Vagina (tissue), 2 donors: Measurements from ENCODE around the gene CTNNA3.

Experiments
- CTCF ChIP-seq, 3 experiments: fragments of 450-650 bp in 2 of 3; fragments of 200-600 bp in 1 of 3; sonication (generic) in 1 of 3; IDR thresholded peaks; one replicate each; pipeline ENCODE4 v1.5.1; 2017 to 2019; ENCODE audit warnings: antibody characterized with exemption in 3 of 3, mild to moderate bottlenecking in 2 of 3, moderate library complexity in 2 of 3
- POLR2A ChIP-seq, 2 donors: fragments of 450-650 bp; IDR thresholded peaks; one replicate each; pipeline ENCODE4 v1.6.1; 2017; ENCODE audit warnings: antibody characterized with exemption in 2 of 2, mild to moderate bottlenecking in 2 of 2, moderate library complexity in 2 of 2

DNA sequence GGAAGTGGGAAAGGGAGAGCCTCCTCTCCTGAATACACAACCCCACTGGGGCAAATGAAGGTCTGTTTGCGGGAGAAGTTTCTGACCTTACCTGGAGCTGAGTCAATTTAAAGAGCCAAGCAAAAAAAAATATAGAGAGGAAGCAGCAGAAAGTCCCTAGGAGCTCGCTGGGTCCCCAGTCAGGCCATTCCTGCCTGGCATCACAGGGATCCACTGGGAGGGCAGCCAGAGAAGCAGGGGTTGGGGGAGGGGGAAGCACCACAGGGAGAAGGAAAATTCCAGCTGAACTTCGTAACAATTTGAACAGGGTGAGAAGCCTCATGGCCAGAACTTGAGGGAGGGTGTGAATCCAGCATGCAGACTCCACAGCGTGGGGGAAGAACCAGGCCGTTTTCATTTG is 471.4 kb downstream of the CTNNA3 start:
- TF ChIP-seq CTCF (IDR thresholded peaks at IDR 0.05), result no peak
- no peak for TF ChIP-seq POLR2A (IDR thresholded peaks at IDR 0.05)
